Measurements from ENCODE around the gene SMARCC2.

Gene SMARCC2

GRCh38 chr12:56146492-56147460 lies 42.5 kb downstream of the SMARCC2 start:
- DNase-seq = no peak

- no peak for DNase-seq
Observed at GRCh38 chr12:56145217-56145616, 44.1 kb downstream of the SMARCC2 start.

GRCh38 chr12:56143870-56144269 lies 45.4 kb downstream of the SMARCC2 start:
- DNase-seq = no peak

GRCh38 chr12:56143217-56143616 lies 46.1 kb downstream of the SMARCC2 start:
- DNase-seq = no peak

- no peak for DNase-seq
Observed at GRCh38 chr12:56141946-56142784, 47.1 kb downstream of the SMARCC2 start.

GRCh38 chr12:56137853-56138571 lies 51.3 kb downstream of the SMARCC2 start:
- DNase-seq = no peak

- DNase-seq = no peak
Observed at GRCh38 chr12:56134897-56135296, 54.4 kb downstream of the SMARCC2 start.

- DNase-seq = no peak
Observed at GRCh38 chr12:56130876-56131275, 58.4 kb downstream of the SMARCC2 start.

- DNase-seq = no peak
Observed at GRCh38 chr12:56129942-56130495, 59.3 kb downstream of the SMARCC2 start.

- peak; percentile 85 for DNase-seq
Observed at GRCh38 chr12:56129206-56129941, 59.9 kb downstream of the SMARCC2 start.

- no peak for DNase-seq
Observed at GRCh38 chr12:56128670-56129205, 60.5 kb downstream of the SMARCC2 start.

GRCh38 chr12:56127888-56128669 lies 61.2 kb downstream of the SMARCC2 start, which contains the start of gene ESYT1:
Gene ESYT1, plus strand, starts transcription at chr12:56128267. Its CDS starts 53 bp downstream, at chr12:56128320.
- peak; percentile 99 for DNase-seq

- no peak for DNase-seq
Observed at GRCh38 chr12:56127485-56127887, 61.8 kb downstream of the SMARCC2 start.

GRCh38 chr12:56126732-56127239 lies 62.5 kb downstream of the SMARCC2 start:
- no peak for DNase-seq

- no peak for DNase-seq
Observed at GRCh38 chr12:56124133-56124532, 65.2 kb downstream of the SMARCC2 start.

- DNase-seq = no peak
Observed at GRCh38 chr12:56122637-56123036, 66.6 kb downstream of the SMARCC2 start.

GRCh38 chr12:56121204-56121870 lies 67.9 kb downstream of the SMARCC2 start:
- no peak for DNase-seq

GRCh38 chr12:56120158-56120846 lies 69.0 kb downstream of the SMARCC2 start:
- no peak for DNase-seq

GRCh38 chr12:56119361-56119796 lies 69.9 kb downstream of the SMARCC2 start:
- DNase-seq = peak; percentile 74
